Right lung (tissue), 5 donors: ENCODE data around the gene MSI2. TPM values are rescaled to one million over a fixed set of nuclear protein-coding genes. Genes with fewer than 3 reads are reported as not detected.
A peak's percentile ranks its signal among the peaks of the same experiment; 100 is the strongest.

ENCODE experiments used
- DNase-seq, 2 donors: peaks; one replicate each; pipeline ENCODE4 v3.0.0-alpha.2; 2013
- polyA plus RNA-seq, 5 donors: library from polyadenylated mRNA; unstranded; fragments of 120-200 nt; gene quantifications; one replicate each; pipeline versions ENCODE4 v1.2.1 to v1.2.3, GENCODE V29; 2013; ENCODE audit warnings: inconsistent platforms in 1 of 5, low replicate concordance in 1 of 5; ENCODE audit not compliant: insufficient read length in 5 of 5, insufficient read depth in 1 of 5

The MSI2 gene
- polyA plus RNA-seq, 5 donors = 35.4 to 48.9 (median 47.6) TPM

DNA sequence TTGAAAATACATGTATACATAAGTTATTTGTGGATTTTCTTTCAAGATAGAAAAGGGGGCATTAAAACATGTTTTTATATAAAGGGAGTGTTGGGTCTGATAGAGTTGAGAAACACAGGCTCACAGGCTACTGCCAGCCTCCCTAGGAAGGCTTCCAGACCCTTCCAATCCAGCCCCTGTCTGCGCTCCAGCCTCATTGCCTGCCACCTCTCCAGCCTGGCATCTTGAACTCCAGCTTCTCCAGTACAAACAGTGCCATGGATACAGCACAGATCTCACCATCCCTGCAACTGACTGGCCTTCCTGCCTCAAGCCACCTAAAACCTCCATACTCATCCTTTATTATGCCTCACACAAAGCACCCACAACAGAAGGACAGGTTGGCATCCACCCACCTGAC is 448.1 kb downstream of the MSI2 start:
- DNase-seq = no peak

DNA sequence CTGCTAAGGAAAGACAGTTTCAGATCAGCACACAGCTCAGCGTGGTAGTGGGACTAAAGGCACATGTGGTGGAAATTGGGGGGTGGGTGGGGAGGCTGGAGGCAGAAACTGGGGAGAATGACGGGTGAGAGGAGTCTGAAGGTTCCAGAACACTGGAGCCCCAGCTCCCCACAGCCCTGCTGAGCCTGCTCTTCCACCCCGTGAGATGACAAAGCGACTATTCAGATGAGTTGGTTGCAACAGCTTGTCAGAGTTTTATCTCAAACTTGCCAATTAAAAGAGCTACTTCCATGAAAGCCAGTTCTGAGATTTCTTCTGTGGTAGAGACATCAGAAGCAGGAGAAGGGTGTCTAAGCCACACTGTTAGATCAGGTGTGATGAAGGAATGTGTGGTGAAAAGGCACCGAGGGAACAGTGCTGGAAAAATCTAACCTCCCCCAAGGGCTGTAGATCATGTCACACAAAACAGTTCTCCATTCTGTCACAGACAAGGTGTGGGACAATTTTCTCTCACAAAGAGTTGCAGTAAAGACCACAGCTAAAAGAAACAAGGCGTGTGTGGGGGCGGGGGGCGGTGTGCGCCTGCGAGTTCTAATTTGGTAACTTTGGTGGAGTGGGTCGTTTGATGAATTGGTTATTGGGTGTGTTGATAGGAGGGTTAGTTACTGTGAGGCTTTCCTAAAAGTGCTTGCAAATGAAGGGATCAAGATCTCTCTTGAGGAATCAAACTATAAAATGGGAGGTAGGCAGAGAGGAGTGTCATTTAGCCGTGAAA is 449.8 kb downstream of the MSI2 start:
- no peak for DNase-seq

DNA sequence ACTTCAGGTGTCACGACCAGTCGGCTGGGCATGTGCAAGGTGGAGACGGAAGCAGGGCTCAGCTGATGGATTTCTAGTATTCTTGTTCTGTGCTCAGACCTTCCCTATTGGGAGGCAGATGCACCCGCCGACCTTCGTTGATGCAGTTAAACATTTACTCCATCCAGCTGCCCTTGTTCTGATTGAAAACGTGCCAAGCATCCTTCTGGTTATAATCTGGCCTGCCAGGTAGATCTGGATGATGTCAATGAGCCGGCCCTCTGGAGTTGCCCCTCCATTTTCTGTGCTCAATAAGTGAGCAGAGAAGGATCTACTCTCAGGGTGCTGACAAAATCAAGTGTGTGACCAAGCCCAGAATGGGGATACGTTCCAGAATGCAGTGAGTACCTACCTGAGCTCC is 450.4 kb downstream of the MSI2 start:
- DNase-seq = no peak

DNA sequence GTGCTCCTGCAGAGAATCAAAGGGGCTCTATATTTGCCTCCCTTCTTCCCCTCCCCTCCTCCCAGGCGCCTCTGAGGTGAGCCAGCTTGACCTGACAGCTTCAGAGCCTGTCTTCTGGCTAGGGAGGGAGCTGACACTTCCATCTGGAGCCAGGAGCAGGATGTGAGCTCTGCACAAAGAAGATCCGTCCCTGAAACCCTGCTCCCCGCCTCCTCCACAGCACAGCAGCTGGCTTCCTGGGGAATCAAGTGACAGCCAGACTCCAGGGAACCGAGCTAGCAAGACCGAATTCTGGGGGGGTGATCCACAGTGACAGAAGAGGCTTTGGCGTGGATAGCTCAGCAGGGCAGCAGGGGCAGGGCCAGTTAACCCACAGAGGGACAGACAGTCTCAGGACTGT is 451.6 kb downstream of the MSI2 start:
- DNase-seq = peak; percentile 60 to 66

DNA sequence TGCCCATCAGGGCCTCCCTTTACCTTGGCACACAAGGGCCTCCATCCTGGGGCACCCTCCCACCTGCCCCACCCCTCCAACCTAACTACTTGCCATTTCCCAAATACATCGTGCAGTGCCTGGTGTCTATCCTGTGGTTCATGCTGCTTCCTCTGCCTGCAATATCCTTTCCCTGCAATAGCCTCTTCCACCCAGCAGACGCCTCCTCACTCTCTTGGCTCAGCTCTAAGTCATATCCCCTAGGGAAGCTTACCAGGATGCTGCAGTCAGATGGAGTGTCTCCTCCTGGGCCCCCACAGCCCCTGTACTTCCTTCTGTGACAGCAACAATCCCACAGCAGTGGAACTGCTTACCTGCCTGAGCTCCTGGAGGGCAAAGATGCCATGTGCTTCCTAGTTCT is 452.1 kb downstream of the MSI2 start:
- no peak for DNase-seq

DNA sequence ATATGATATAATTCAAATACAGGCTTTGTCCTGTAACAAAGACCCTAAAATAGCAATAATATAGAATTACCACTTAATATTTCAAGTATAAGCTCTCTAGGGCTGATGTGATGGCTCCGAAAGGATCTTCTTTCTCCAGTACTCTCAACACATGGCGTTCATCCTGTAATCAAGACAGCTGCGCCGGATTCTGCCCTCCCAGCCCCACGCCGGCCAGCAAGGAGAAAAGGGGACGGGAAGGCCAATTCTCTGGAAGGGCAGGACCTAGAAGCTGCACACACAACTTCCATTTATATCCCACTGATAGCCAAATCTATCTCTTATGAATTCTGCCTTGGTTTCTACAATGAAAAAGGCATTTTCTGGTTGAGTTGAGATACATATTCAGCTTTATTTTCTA is 456.8 kb downstream of the MSI2 start:
- no peak for DNase-seq

DNA sequence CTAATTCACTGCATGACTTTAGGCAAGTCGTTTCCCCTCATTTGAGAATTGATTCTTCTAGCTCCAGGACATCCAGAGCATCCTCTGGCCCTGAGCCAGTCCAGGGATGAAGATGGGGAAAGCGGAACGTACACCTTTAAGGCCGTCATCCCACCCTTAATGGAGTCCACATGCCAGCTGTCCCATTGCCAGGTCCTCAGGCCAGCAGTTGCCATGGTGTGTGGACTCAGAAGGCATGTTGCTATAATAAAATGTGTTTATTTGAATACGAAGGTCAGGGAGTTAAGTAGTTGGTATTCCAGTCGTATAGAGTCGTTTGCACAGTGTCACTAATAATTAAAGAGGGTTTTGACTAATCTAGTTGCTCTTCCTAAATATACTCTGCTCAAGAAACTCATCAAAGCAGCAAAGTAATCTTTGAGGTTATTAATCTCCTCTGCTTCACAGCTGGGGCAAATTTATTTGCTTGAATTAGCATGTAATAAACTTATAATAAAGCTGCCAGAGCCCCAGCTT is 458.4 kb downstream of the MSI2 start:
- no peak for DNase-seq

DNA sequence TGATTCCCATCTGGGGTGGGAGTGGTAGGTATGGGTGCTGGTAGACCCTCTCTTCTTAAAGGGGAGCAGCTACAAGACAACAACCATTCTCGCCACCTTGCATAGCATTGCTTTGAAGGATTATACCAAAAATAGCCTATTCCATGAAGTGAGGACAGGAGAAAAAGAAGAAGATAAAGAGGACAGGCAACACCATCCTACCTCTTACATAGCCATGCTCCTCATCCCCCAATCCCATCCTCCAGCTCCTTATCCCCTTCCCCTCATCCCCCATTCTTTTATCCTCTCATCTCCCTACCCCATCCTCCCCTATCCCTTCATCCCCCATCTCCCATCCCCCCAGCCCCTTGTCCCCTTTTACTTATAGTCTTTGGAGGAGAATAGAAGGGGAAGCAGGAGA is 459.7 kb downstream of the MSI2 start:
- no peak for DNase-seq

DNA sequence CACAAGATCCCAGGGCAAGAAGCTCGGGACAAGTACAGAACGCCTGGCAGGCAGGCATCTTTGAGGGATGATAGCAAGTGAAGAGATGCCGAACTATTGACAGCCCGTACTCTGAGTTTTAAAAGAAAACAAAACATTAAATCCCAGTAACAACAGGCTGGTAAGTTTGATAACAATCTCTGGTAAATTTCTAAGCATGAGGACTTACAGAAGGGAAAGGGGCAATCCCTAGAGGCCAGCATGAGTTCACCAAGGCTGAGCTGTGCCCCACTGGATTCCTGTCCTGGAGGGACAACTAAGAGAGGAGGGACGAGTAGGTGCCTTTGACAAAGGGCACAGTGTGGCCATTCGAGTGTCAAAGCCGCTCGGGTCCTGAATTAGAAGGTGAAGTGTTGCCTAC is 462.6 kb downstream of the MSI2 start:
- DNase-seq = no peak

DNA sequence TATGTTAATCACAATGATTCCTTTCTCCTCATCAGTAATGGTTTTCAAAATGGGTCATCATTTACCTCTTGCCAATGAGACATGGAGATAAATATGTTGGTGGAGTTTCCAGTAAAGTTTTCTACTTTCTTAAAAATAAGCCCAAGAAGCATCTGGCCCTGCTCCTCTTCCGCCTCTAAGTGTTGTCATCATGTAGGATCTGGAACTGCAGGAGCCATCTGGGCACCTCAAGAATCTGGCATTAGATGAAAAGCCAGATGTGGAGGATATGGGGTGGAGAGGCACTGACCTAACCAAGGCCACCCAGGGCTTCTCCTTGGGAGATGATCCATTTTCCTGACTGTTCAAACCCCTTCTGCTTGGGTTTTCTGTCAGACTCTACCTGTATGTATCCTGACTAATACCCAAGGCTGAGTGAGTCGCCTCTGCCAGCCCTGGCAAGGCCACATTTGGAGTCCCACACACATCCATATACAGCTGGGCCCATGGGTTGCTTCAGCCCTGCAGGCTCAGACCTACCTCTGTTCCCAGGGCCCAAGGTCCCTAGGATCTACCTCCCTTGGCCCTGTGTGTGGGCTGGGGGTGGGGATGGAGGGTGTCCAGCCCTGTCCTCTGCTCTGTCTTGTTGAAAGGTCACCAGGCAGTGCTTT is 464.2 kb downstream of the MSI2 start:
- no peak for DNase-seq

DNA sequence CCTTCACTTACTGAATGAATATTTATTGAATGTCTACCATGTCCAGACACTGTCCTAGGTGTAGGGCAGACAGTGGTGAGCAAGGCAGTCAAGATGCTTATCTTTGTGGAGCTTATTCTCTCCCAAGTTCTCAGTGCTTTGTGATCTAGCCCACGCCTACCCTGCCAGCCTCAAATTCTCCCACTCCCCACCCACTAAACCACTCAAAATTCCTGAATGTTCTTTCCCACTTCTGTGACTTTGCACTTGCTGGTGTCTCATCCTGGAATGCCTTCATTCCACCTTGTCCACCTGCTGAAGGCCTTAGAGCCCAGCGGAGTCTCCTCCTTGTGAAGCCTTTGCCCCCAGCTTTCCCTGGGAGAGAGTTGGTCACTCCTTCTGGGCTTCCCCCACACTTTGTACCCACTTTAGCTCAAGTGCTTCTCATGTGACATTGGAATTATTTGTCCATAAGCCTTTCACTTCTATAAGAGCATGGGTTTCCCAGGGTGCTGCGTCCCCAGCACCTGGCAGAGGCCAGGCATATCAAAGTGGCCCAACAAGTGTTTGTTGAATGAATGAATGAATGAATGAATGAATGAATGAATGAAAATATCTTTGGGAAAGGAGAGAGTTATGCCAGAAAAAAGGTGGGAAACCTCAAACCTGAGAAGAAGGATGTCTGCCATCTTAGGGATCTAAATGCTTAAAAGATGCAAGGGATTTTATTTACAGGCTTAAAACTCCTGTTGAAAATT is 465.8 kb downstream of the MSI2 start:
- DNase-seq = no peak

DNA sequence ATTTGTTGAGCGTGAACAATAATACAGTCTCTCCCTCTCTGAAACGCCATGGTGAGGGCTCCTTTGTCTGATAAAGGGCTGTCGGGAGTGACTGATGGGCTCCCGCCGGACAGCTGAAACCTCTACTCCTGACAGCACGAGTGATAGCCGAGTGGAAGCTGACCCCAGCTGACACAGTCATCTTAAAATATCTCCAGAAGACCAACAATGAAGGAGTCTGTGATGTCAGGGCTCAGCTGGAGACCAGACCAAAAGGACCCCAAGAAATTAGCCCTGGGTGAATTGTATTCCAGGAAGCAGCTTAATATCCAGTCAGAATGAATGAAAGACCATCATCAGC is 466.4 kb downstream of the MSI2 start:
- DNase-seq = no peak

DNA sequence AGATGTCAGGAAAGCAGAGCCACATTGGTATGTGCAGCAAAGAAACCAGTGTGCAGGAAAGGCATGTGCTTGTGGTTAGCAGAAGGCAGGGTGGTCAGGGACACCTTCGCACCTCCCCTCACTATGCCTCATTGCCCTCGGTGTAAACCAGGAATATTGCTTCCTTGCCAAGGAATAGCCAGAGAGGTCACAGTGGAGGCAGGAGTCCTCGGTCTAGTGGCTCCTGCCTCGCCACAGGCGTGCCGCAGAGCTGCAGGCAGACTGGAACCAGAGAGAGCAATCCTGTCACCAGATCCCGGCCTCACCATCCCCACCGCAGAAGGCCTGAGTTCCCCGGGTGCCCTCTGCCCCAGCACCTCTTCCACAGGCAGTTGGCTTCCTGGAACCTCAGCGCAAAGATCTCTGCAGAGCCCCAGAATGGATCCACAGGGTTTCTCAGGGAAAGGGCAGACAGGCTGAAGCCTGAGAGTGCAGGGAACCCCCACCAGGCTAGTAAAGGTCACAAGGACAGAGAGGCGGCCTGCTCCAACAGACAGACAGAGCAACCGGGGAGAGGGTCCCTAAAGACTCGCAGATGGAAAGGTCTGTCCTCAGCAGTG is 467.2 kb downstream of the MSI2 start:
- DNase-seq = no peak

DNA sequence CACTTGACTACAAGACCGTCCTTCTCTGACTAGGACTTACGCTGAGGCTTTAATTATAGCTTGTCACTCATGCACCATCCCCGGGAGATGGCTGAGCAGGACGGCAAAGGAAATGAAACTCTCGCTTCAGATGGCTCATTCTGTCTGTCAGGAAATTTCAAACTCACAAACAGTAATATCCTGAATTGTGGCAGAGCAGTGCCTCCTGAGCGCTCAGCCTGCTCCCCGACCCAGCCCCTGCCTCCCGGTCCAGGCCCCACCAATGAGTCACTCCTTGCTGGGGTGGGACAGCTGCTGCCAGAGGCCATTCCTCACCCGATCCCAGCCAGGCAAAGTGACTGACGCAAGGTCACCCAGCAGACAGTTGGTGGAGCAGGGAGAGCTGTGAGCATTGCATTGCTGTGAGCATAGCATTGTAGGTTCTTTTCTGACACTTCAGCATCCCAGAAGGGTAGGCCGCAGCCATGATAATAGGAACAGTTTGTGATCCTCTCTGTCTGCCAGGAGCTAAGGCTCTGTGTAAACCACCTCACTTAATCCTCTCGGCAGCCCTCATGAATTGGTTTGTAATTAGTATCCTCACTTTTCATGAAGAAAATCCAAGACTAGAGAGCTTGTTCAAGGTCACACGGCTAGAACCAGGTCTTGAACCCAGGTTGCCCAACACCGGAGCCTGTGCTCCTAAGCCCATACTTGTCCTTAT is 467.9 kb downstream of the MSI2 start:
- DNase-seq = no peak

DNA sequence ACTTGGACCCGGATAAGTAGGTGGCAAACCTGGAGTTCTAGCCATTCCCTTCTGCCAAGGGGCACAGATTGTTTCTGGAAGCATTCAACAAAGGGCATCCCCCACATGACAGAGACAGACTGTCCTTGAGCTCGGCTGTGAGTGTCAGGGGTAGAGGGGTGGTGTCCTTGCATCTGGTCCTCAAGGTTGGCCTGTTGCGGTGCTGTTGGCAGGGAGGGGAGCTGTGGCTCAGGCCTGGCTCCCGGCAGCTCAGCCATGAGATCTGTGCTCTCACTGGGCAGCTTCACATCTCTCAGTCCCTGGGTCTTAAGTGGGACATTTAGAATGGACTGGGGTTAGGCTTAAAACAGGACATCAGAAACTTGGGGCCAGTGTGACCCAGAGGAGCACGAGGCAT is 468.4 kb downstream of the MSI2 start:
- DNase-seq = no peak

DNA sequence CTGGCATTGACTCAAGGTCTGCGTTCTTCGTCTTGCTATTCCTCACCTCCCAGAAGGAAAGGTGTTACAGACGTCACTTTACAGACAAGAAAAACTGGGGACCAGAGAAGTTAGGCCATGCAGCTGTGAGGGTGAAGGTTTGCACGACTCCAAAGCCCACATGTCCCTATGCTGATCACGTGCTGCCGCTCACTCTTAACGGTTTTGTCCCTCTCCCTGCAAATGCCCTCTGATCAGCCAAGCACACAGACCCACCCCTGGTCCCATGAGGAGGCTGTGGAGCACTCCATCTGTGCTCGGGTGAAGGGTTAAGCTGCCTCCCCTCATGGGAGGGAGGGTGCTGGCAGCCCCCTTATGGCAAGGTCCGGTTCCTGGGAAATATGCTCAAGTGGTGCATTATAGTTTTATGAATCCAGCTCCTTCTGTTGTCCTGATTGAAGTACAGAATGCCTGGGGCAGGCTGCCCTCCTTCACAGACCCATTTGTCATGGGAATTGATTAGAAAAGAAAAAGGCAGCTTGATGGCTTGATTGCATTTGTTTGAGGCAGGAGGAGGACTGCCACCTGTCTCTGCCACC is 470.0 kb downstream of the MSI2 start:
- DNase-seq = no peak

DNA sequence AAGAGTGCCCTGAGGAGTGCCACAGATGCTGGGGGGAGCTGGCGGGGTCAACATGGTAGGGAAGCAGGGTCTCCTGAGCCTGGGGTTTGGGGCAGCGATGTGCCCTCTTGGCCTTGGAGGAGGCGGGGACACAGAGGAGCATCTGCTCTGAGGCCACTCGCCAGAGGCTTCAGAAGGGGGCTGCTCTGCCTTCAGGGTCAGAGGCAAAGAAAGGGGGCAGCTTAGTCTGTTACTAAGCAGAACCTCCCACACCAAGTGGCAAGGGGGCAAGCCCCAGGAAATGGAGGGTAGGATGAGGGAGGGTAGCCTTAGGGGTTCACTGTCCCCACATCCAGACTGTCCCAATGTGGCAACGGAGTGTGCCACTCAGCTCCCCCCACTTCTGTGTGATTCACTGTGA is 470.5 kb downstream of the MSI2 start:
- DNase-seq = no peak

DNA sequence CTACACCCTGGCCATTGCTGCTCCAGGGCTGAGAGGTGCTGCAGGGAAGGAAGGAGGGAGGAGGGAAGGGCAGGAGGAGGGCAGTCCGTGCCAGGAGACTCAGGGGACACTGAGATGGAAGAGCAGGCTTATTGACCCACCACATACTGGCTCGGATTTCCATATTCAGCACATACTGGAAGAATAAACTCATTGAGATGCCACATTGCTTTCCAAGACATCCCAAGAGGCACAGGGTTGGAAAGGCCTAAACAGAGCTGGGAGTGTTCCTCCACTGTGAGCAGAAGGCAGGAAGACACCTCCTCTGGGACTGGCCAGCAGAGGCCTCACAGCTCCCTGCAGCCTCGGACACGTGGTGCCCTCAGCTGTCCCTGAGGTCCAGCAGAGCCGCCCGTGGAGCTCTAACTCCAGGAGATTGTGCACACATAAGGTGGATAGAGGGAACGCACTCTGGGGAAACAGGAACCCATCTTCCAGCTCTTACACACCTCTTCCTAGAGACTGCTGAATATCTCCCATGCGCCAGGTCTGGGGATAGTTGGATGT is 471.4 kb downstream of the MSI2 start:
- no peak for DNase-seq

DNA sequence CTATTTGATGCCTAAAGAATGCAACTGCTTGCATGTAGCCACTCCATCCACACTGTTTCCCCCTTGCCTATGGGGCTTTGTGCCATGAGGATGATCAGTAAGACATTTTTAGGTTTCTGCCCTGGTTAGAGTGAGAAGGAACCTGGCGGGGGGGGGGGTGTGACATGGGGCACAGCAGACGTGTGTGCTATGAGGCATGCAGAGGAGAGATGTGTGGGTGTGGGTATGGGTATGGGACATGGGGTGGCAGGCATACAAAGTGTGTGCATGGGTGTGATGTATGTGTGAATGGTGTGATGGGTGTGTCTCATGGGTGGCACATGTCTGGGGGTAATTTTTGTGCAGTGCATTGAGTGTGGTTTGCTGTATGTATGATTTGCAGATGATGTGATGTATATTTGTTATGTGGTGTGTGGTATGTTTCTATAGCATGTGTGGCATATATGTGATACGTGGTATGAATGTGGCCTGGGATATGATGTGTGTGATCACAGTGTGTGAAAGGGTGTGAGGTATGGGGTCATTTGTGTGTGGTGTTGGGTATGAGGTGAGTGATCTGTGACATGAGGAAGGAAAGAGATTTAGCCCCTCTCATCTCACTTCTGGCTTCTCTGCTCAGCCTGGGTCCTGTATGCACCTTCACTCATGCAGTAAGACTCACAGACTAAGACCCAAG is 473.8 kb downstream of the MSI2 start:
- no peak for DNase-seq

DNA sequence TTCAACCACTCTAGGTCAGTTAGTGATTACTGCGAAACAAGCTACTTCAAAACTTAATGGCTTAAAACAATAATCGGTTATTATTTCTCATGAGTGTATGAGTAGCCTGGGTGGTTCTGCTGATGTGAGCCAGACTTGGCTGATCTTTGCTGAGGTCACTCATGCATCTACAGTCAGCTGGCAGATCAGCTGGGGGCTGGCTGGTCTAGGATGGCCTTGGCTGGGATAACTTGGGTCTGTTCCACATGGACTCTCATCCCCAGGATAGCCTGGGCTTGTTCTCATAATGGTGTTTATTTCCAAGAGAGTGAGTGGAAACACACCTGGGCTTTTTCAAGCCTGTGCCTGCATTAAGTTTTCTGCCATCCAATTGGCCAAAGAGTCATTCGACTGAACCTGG is 475.7 kb downstream of the MSI2 start:
- peak in 1 of 2 donors; percentile 28 for DNase-seq

DNA sequence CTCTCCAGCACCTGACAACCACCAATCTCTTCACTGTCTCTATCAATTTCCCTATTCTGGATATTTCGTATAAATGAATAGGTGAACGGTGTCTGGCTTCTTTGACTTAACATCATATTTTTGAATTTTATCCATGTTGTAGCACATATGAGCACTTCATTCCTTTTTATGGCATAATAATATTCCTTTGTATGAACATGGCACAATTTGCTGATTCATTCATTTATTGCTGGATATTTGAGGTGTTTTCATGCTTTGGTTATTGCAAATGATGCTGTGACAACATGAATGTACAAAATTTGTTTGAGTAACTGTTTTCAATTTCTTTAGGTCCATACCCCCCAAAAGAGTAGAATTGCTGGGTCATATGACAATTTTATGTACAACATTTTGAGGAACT is 476.8 kb downstream of the MSI2 start:
- DNase-seq = no peak
